ENCODE measurements around the gene SSTR3. TPM values are rescaled to one million over a fixed set of nuclear protein-coding genes. Genes with fewer than 3 reads are reported as not detected.

Gene SSTR3
- total and polyA plus RNA-seq, 10 of the 15 experiments (the other 5 are each of a cell fraction or from before 2014, with no cell fraction given) = 0.03 to 4.5 (median 2.4) TPM

DNA sequence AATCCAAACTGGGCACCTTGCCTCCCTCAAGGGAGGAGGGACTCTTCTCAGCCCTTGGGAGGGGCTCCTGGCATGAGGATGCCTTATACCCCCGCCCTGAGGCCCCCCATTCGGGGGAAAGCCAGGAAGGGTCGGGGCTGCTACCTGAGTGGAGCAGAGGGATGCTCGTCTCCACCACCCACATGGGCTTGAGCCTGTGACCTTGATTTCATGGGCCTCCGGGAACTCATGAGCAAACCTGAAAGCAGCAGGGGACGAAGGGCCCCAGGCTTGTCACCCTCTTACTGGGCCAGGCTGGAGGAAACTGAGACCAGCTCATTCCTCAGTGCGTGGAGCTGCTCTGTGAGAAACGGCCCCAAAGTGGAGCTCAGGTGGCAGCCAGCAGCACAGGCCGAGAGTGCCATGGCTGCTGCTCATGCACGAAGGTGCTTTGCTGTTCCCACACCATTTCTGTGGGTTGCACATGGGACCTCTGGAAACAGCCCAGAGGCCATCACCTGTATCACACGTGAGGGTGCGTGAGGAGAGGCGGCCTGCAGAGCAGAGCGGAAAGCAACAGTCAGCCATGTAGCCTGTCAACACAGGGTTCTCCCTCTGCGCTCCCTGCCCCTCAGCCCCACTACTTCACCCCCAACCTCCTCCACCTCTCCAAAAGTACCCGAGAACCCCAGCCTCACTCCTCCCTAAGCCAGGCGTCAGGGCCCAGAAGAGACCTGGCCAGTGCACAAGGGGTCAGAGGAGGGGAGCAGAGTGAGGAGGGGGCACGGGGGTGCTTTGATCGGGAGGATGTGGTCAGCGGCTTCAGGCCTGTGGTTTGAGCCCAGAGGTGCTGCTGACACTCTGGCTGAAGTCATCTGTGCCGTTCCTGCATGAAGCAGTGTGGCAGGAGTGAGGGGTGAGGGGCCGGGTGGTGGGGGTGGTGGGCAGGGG lies 48.4 kb downstream of the SSTR3 start (continued):
- TF ChIP-seq, protein P1, sequence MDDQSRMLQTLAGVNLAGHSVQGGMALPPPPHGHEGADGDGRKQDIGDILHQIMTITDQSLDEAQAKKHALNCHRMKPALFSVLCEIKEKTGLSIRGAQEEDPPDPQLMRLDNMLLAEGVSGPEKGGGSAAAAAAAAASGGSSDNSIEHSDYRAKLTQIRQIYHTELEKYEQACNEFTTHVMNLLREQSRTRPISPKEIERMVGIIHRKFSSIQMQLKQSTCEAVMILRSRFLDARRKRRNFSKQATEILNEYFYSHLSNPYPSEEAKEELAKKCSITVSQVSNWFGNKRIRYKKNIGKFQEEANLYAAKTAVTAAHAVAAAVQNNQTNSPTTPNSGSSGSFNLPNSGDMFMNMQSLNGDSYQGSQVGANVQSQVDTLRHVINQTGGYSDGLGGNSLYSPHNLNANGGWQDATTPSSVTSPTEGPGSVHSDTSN (IDR thresholded peaks at IDR 0.05; ENCODE audit: insufficient replicate concordance, low read depth, low read length) = peak; percentile 76
- peak; percentile 83 to 89 for TF ChIP-seq EP300 (IDR thresholded peaks at IDR 0.05; ENCODE audit: borderline replicate concordance in 1 of 2, control insufficient read depth in 1 of 2, low read depth in 2 of 2, low read length in 2 of 2)
- TF ChIP-seq SPI1 (IDR thresholded peaks at IDR 0.05; ENCODE audit: borderline replicate concordance, insufficient read depth, low read depth, low read length) = no peak
- TF ChIP-seq BCL11A (IDR thresholded peaks at IDR 0.05; ENCODE audit: low read depth, low read length) = peak; percentile 81
- TF ChIP-seq, protein P2, sequence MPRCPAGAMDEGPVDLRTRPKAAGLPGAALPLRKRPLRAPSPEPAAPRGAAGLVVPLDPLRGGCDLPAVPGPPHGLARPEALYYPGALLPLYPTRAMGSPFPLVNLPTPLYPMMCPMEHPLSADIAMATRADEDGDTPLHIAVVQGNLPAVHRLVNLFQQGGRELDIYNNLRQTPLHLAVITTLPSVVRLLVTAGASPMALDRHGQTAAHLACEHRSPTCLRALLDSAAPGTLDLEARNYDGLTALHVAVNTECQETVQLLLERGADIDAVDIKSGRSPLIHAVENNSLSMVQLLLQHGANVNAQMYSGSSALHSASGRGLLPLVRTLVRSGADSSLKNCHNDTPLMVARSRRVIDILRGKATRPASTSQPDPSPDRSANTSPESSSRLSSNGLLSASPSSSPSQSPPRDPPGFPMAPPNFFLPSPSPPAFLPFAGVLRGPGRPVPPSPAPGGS (IDR thresholded peaks at IDR 0.05; ENCODE audit: borderline replicate concordance, insufficient read depth, low read depth, low read length, poor library complexity, severe bottlenecking) = peak; percentile 75
- TF ChIP-seq SP1 (IDR thresholded peaks at IDR 0.05; ENCODE audit: low read depth, low read length) = peak; percentile 77
- TF ChIP-seq ZNF622 (IDR thresholded peaks at IDR 0.05) = no peak

All from GM12878 (cell line).